Kasumi-1 (cell line): ENCODE data around the gene SALL3.

ENCODE experiments used
- DNase-seq, 2 experiments: peaks; one replicate each; lab custom pipeline; 2025; lab: John Stamatoyannopoulos, UW

Gene SALL3

GRCh38 chr18:78965917-78966792 lies 13.5 kb upstream of the SALL3 start:
- no peak for DNase-seq

DNA sequence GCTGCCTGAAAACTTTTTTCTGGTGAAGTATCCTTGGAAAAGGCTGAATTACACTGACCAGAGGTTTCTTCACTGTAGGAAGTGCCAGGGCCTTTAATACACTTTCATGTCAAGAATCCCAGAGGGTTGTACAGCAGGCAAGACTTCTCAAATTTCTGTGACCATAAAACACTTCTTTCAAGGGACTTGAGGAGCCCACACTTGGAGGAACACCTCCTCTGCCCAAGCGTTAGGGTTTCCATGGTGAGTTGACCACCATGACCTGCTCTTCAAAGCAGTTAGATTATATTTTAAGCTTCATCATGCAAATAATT lies 12.9 kb upstream of the SALL3 start:
- DNase-seq: no peak

DNA sequence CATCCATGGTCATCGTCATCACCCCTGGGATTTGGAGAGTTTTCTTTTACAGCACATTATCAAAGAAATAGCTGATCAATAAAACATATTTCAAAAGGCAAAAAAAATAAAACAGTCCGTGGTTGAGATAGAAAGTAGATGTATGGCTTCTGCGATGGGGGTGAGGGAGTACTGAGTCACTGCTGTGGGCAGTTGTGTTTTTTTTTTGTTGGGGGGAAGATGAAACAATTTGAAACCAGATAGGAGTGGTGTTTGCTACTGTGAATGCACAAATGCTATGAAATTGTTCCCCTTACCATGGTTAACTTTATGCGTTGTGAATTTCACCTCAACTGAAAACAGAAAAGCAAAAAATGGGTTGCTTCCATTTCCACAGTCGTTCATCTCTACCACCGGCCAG lies 11.9 kb upstream of the SALL3 start:
- no peak for DNase-seq

GRCh38 chr18:78969574-78970315 lies 9.9 kb upstream of the SALL3 start:
- DNase-seq: no peak

DNA sequence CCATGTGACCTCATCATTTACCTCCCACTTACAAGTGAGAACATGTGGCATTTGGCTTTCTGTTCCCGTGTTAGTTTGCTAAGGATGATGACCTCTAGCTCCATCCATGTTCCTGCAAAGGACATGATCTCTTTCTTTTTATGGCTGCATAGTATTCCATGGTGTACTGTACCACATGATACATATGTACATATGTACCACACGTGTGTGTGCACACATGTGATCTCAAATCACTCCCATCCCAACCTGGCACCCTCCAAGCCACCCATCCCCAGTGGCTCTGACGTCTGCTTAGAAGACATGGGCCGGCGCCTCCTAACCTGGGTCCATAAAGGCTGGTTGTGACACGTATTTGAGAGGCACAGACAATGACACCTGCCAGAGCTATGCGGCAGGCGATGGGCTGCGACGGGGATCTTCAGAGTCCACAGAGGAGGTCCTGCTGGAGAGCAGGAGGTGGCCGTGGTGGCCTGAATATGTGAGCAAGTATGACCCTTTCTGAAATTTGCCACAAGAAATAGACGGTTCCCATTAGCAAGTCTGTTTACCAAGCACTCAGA lies 8.8 kb upstream of the SALL3 start:
- DNase-seq: no peak

- no peak for DNase-seq
These were observed 7.9 kb upstream of the SALL3 start for GRCh38 chr18:78971511-78972245.

DNA sequence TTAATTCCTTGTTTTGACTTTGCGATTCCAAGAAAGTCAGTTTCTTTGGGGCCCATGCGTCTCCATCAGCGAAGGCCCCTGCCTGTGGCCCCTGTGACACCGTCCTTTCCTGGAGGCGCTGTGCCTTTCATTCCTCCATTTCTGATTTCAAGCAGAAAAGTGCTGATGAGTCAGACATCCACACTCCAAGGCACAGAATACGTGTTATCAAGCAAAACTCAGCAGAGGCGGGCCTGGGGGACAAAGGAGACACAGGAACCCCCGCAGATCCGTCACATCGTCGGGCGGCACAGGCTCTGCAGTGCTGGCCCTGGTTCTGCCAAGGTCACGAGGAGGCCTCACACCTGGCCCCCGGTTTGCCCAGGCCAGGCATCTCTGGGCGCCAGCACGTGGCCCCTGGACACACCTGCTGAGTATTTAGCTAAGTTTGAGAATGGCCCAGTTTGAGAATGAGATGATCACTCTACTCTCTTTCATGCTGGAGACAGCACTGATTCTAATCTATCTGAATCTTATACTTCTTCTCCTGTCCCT lies 7.2 kb upstream of the SALL3 start:
- DNase-seq: no peak

- DNase-seq: no peak
These were observed 6.7 kb upstream of the SALL3 start for GRCh38 chr18:78972930-78973331.

GRCh38 chr18:78973357-78974083 lies 6.1 kb upstream of the SALL3 start:
- no peak for DNase-seq

DNA sequence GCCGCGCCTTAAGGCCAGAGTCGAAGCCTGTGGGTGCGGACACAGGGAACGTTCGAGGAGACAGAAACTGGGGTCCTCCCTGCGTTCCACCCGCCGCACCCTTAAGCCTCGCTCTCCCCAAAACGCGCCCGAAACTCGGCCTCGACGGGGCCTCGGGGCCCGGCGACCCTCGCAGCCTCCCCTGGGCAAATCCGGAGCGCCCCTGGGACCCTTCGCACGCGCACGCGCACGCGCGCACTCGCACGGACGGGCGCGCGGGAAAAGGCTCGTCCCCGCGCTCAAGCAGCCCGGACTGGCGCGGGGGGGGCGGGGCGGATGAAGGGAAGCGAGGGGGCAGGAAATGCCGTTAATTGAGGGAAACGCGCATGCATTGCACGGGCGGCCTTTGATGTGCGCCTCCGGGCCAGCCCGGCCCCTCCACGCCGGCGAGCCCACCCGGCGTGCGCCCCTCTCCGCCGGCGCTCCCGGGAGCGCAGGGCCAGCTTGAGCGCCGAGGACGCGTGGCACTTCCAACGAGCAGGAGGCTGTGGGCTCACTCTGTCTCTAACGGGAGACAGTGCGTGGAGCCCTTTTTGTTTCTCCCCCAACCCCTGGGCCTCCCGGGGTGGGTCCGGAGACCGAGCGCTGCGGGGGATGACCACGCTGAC lies 5.4 kb upstream of the SALL3 start:
- no peak for DNase-seq

- no peak for DNase-seq
These were observed 4.3 kb upstream of the SALL3 start for GRCh38 chr18:78975292-78975691.

DNA sequence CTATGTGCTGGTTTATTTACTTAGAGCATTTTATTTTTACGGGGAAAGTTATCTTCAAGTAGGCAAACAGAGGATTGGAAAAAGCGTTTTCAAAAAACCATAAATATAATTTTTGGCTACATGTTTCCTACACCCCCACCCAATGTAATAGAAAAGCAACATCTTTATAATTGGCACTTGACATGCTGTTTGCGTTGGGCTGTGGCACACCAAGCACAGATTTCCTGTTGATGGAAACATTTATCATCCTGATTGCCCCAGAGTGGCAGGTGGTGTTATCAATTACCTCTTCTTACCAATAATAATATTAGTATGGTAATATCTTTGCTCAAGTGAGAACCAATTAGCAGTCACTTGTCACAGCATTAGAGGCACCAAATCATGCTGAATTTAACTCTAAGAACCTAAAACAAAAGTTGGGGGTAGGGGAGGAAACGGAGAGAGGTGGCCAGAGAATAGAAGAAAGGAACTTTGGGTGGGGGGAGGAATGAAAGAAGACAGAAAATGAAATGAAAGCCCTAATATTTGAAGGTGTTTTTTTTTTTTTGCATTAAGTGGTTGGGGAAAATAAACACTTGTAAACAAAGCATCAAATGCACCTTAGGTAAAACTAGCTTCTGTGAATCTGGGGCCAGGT lies 3.8 kb upstream of the SALL3 start:
- DNase-seq: no peak

DNA sequence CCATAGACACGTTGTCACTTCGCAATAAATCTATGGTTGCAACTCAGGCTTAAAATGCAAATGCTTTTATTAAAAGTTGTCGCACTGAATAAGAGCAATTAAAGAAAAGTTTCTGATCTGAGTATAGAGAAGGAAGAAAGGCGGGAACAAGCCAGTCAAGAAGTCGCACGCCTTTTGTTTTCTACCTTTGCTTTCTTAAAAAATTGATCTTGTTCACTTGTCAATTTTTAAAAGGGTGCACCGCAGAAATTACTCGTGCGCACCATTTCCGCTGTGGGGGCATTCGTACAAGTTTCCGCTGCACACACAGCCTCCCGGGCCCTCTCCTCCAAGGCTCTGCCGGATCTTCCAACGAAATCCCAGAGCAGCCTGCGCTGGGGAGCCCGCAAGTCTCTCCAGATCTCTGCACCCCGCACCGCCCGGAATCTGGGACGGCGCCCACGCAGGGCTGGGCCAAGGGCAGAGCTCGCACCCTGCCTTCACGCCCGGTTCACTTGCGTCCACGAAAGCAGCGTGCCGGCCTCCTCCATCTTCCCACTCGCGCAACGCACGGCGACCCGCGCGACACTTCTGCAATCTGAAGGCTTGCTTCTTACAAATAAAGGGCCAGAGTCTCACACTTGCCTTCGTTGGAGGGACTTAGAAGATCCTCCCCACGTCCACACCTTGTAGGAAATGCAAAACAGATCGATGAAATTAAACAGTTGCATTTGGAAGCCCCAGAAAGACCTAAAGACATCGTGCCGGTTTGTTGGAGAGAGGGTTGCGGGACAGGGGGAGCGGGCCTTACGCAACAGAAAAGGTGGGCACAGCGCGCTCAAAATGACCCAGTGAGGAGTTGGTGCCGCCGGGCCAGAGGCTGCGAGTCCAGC lies 2.6 kb upstream of the SALL3 start:
- DNase-seq: no peak

- no peak for DNase-seq
These were observed 1.8 kb upstream of the SALL3 start for GRCh38 chr18:78977637-78978348.

DNA sequence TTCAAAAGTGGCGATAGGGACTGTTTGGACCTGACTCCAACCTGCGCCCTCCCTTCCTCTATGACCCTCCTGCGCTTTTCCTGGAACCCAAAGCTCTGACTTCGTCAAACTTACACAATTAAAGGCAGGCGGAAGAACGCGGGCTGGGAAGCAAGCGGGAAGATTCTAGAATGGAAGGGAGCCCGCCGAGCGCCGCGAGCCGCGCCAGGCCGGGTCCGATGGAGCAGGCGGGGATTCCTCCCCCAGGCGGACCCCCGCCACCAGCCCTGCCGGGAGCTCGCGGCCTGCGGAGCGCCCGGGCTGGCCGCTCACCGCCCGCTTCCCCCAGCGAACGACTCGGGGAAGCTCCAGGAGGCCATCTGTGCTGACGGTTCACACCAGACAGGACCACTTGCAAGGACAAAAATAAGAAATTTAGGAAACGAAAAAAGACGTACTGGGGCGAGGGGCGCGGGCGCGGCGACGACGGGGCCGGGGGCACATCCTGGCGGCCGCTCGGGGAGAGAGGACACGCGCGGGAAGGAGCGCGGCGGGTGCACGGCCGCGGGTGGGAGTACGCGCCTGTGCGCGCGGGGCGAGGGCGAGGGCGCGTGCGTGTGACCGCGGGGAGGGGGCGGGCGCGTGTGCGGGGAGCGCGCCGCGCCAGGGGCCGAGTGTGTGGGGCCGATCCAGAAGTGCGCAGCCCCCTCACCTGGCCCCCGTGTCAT lies 1.1 kb upstream of the SALL3 start:
- no peak for DNase-seq

DNA sequence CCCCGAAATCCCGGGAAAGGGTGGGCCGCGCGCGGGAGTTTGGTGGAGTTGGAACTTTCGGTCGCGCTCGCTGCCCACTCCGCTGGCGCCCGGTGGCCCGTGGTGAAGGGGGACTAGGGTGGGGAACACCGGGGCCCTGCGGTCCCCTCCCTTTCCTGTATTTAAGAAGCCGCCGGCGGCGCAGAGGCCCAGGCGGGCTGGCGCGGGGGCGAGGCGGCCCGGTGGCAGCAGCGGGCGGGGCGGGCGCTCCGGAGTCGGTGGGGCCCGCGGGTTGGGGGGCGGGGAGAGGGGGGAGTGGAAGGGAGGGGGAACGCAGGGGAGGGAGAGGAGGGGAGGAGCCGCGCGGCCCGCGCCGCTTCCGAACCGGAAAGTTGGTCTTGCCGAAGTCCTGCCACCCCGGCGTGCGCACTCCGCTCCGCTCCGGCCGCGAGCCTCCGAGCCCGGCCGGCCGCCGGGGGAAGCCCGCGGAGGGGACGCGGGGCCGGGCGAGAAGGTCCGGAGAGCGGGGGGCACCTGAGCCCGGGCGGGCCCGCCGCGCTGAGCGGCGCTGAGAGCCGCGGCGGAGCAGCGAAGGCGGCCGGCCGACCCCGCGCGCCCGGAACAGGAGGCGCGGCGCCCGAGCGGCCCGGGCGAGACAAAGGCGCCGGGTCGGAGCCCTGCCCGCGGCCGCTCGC lies 425 bp upstream of the SALL3 start:
- DNase-seq: no peak

DNA sequence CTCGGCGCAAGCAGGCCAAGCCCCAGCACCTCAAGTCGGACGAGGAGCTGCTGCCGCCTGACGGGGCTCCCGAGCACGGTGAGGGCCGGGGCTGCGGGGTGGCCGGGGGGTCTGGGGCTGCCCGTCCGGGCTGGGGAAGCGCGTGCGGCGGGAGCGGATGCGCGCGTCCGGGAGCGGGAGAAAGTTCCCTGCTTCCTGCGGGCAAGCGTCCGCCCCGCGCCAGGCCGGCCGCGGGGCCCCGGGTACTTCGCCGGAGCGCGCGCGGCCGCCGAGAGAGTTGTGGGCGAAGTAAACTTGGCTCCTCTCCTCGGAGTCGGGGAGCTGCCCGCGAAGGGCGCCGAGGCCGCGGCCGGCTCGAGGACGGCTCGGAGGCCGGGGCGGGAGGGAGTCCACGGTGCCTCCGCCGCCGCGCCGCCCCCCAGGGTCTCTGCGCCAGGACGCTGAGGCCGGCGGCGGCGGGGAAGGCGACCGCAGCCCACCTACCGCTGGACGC lies 707 bp downstream of the SALL3 start:
- no peak for DNase-seq
